Osteocyte (in vitro differentiated cells): ENCODE data around the gene DCUN1D3. TPM values are rescaled to one million over a fixed set of nuclear protein-coding genes. Genes with fewer than 3 reads are reported as not detected.

Source experiments
- DNase-seq: peaks from one replicate; pipeline ENCODE4 v3.0.0; 2021; ENCODE audit warnings: mixed read lengths; ENCODE audit not compliant: unreplicated experiment; ENCODE audit errors: extremely low spot score
- H3K27ac Mint-ChIP-seq: one replicate; pipeline ENCODE4 v1.8.0; 2021; ENCODE audit warnings: mild to moderate bottlenecking, mixed read lengths; ENCODE audit not compliant: unreplicated experiment
- H3K27me3 Mint-ChIP-seq: one replicate; pipeline ENCODE4 v1.8.0; 2021; ENCODE audit warnings: mixed read lengths; ENCODE audit not compliant: unreplicated experiment
- H3K36me3 Mint-ChIP-seq: one replicate; pipeline ENCODE4 v1.8.0; 2021; ENCODE audit warnings: mixed read lengths; ENCODE audit not compliant: unreplicated experiment
- H3K4me1 Mint-ChIP-seq: one replicate; pipeline ENCODE4 v1.8.0; 2021; ENCODE audit warnings: mixed read lengths; ENCODE audit not compliant: unreplicated experiment
- H3K4me3 Mint-ChIP-seq: one replicate; pipeline ENCODE4 v1.8.0; 2021; ENCODE audit warnings: mild to moderate bottlenecking, moderate library complexity, mixed read lengths; ENCODE audit not compliant: unreplicated experiment
- H3K9me3 Mint-ChIP-seq: one replicate; pipeline ENCODE4 v1.8.0; 2021; ENCODE audit warnings: mixed read lengths; ENCODE audit not compliant: unreplicated experiment
- total RNA-seq: library from RNA; stranded (reverse); gene quantifications from 2 replicates; pipeline ENCODE4 v1.2.1, GENCODE V29; 2021
- TF ChIP-seq, protein P1 (sequence below): fragments of 200-600 bp; sonication (generic); IDR thresholded peaks from 2 replicates; pipeline ENCODE4 v1.5.0; 2021; ENCODE audit warnings: antibody characterized with exemption, mild to moderate bottlenecking, moderate library complexity

DCUN1D3 gene
- total RNA-seq, 1 donor from 2014 or later, result 19.3 TPM

DNA sequence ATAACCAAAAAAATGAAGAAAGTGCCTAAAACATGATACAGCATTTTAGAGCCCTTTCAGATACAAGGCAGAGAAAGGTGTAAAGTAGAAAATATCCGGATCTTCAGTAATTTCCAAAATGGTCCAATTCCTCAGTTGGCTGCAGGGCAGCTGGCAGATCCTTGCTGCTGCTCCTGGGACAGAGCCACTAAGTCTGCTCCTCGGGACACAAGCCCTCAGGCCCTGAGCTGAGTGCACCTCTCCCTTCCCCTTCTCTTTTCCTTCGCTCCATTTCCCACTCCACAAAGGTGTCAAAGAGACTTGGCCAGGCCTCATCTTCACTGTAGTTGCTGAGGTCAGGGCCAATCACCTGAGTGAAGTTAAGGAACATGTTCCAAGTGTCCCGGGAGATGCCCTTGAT lies 40.5 kb downstream of the DCUN1D3 start:
- peaks cover 29% of the 10 kb centered on the region for H3K36me3 Mint-ChIP-seq
- H3K9me3 Mint-ChIP-seq, result no peaks in the 10 kb centered on the region
- peaks cover 10% of the 10 kb centered on the region for H3K4me1 Mint-ChIP-seq
- no peaks in the 10 kb centered on the region for H3K27me3 Mint-ChIP-seq
- no peak overlapping the region for H3K4me3 Mint-ChIP-seq
- peak overlapping the region; percentile 6 for H3K27ac Mint-ChIP-seq
- DNase-seq, result no peak
- TF ChIP-seq, protein P1, sequence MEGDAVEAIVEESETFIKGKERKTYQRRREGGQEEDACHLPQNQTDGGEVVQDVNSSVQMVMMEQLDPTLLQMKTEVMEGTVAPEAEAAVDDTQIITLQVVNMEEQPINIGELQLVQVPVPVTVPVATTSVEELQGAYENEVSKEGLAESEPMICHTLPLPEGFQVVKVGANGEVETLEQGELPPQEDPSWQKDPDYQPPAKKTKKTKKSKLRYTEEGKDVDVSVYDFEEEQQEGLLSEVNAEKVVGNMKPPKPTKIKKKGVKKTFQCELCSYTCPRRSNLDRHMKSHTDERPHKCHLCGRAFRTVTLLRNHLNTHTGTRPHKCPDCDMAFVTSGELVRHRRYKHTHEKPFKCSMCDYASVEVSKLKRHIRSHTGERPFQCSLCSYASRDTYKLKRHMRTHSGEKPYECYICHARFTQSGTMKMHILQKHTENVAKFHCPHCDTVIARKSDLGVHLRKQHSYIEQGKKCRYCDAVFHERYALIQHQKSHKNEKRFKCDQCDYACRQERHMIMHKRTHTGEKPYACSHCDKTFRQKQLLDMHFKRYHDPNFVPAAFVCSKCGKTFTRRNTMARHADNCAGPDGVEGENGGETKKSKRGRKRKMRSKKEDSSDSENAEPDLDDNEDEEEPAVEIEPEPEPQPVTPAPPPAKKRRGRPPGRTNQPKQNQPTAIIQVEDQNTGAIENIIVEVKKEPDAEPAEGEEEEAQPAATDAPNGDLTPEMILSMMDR, result no peak

DNA sequence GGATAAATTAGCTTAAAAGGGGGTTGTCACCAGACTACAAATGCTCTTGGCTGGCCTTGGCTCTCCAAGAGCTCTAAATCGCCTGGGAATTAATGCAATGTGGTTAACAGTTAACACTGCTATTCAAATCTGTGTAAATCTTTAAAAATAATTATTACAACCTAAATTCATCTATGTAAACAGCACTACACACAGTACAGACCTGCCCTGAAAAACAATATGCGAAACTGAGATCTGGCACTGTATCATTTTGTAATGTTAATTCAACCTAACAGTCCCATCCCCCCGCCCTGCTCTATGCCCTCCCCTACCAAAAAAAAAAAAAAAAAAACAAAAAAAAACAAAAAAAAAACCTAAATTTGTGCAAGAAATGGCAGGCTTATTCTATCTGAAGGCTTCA lies 40.9 kb downstream of the DCUN1D3 start:
- TF ChIP-seq, protein P1, result no peak
- Mint-ChIP-seq H3K9me3 (no peaks in the 10 kb centered on the region), H3K4me1 (peaks cover 6% of the 10 kb centered on the region), H3K36me3 (peaks cover 30% of the 10 kb centered on the region), H3K27ac (no peak overlapping the region), H3K4me3 (no peak overlapping the region), H3K27me3 (no peaks in the 10 kb centered on the region)
- DNase-seq, result no peak

DNA sequence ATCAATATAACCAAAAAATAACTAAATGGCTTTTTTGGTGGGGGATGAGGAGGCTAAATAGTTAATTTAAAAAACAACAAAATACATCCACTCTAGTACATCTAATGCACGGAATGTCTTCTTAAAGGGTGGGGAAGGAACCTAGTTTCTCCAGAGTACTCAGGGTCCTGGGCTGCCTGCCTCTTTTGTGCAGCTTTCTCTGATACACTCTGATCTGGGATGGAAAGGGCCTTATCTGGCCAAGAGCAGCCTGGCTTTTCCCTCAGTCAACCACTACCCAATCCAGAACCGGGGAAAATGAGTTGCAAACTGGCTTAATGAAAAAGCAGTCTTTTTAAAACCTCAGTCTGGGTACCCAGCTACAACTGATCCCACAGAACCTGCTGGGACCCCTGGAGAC lies 42.9 kb downstream of the DCUN1D3 start:
- peaks cover 31% of the 10 kb centered on the region for H3K36me3 Mint-ChIP-seq
- no peaks in the 10 kb centered on the region for H3K27me3 Mint-ChIP-seq
- H3K9me3 Mint-ChIP-seq, result no peaks in the 10 kb centered on the region
- H3K4me1 Mint-ChIP-seq, result peaks cover 10% of the 10 kb centered on the region
- DNase-seq, result no peak
- TF ChIP-seq, protein P1, result no peak
- no peak overlapping the region for H3K27ac Mint-ChIP-seq
- H3K4me3 Mint-ChIP-seq, result no peak overlapping the region

DNA sequence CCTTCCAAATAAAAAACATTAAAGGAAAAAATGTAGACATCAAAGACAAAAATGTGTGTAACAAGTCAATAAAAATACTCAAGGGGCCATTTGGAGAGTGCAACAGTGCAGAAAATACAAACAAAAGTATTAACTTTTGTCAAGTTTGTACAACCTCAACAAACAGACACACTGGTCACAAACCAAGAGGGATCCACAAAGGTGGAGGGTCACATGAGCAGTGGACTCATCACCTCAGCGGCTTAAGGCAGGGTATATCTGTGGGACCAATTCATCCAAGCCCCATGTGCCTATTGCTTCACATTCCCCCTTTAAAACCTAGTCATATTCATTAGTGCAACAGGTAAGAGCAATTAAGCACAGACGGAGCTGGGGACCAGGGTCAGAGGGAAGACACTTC lies 45.2 kb downstream of the DCUN1D3 start:
- TF ChIP-seq, protein P1, result no peak
- Mint-ChIP-seq H3K36me3 (peaks cover 23% of the 10 kb centered on the region), H3K9me3 (no peaks in the 10 kb centered on the region), H3K4me1 (peaks cover 33% of the 10 kb centered on the region), H3K27ac (no peak overlapping the region), H3K27me3 (no peaks in the 10 kb centered on the region), H3K4me3 (no peak overlapping the region)
- DNase-seq, result no peak

DNA sequence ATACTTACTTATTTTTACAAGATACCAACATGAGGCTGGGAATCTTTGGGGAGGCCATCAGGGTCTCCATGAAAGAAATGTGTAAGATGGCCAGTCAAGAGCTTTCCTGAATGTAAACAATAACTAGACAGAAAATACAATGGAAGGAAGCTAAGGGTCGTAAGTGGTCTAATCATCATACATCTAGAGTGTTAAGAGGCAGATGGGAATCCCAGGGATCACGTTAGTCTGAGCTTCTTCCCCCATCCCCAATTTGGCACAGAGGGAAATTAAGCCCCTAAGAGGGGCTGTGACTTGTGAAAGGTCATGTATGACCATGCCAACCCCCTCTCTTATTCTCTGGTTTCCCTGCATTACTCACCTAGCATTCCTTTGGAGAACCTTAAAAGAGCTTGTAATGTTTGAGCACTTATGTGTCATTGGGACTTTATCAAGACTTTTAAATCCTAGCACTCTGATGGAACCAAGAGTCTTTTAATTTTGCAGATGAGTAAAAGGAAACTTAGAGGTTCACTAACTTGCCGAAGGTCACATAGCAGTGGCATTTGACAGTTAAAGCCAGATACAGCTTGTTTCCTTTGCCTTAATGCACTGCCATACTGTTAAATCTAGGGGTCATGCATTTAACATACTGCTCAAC lies 46.1 kb downstream of the DCUN1D3 start:
- peaks cover 17% of the 10 kb centered on the region for H3K36me3 Mint-ChIP-seq
- H3K4me3 Mint-ChIP-seq, result no peak overlapping the region
- TF ChIP-seq, protein P1, result no peak
- no peak overlapping the region for H3K27ac Mint-ChIP-seq
- peaks cover 34% of the 10 kb centered on the region for H3K4me1 Mint-ChIP-seq
- no peaks in the 10 kb centered on the region for H3K27me3 Mint-ChIP-seq
- H3K9me3 Mint-ChIP-seq, result no peaks in the 10 kb centered on the region
- no peak for DNase-seq
